PC-3 (cell line): ENCODE measurements around the gene MIB1.

Experiments
- CTCF ChIP-seq: fragments of 300-600 bp; sonication (generic); conservative IDR thresholded peaks from 2 replicates; pipeline ENCODE4 v1.5.1; 2017; ENCODE audit warnings: antibody characterized with exemption, low read depth, mild to moderate bottlenecking, low read length
- EZH2 ChIP-seq: fragments of 300-600 bp; sonication (generic); IDR thresholded peaks from one replicate; pipeline ENCODE4 v1.6.1; 2017; ENCODE audit warnings: antibody characterized with exemption, mild to moderate bottlenecking, low read length; ENCODE audit not compliant: unreplicated experiment
- EZH2phosphoT487 ChIP-seq: fragments of 300-600 bp; sonication (generic); IDR thresholded peaks from 2 replicates; pipeline ENCODE4 v1.6.1; 2018; ENCODE audit warnings: mild to moderate bottlenecking, antibody characterized with exemption, low read length, borderline replicate concordance

GRCh38 chr18:21706386-21706865, 34.2 kb upstream of the MIB1 start:
- TF ChIP-seq EZH2, result no peak
- no peak for TF ChIP-seq CTCF
- no peak for TF ChIP-seq EZH2phosphoT487
